Stomach (tissue), 9 donors: Measurements from ENCODE around the gene KPNA5. TPM values are rescaled to one million over a fixed set of nuclear protein-coding genes. Genes with fewer than 3 reads are reported as not detected.

Experiments
- DNase-seq, 2 donors: peaks; one replicate each; pipeline versions ENCODE4 v3.0.0 to v3.0.0-alpha.2; 2013 to 2019
- H3K27ac ChIP-seq, 5 donors: fragments of 200-600 bp in 4 of 5; sonication (generic) in 4 of 5; one replicate each; pipeline ENCODE4 v1.5.1; 2013 to 2019; ENCODE audit warnings: mild to moderate bottlenecking in 1 of 5, moderate library complexity in 1 of 5
- H3K27me3 ChIP-seq, 3 donors: fragments of 200-600 bp; sonication (generic); one replicate each; pipeline ENCODE4 v1.5.1; 2017 to 2019; ENCODE audit warnings: mixed run types in 1 of 3
- H3K36me3 ChIP-seq, 4 donors: fragments of 200-600 bp; sonication (generic); 1 replicate in 3 of 4; 2 replicates in 1 of 4; pipeline ENCODE4 v1.5.1; 2016 to 2019
- H3K4me1 ChIP-seq, 4 donors: fragments of 200-600 bp; sonication (generic); one replicate each; pipeline ENCODE4 v1.5.1; 2016 to 2019
- H3K4me3 ChIP-seq, 4 donors: fragments of 200-600 bp; sonication (generic) in 3 of 4; one replicate each; pipeline ENCODE4 v1.5.1; 2016 to 2019; ENCODE audit warnings: mild to moderate bottlenecking in 1 of 4
- H3K9me3 ChIP-seq, 4 donors: fragments of 200-600 bp; sonication (generic); one replicate each; pipeline ENCODE4 v1.5.1; 2016 to 2019
- EP300 ChIP-seq: sonication (generic); formaldehyde crosslinking; IDR thresholded peaks from one replicate; pipeline ENCODE4 v1.6.1; 2017; ENCODE audit warnings: antibody characterized with exemption
- POLR2A ChIP-seq, 4 donors: fragments of 450-650 bp; IDR thresholded peaks; one replicate each; pipeline ENCODE4 v1.6.1; 2016; ENCODE audit warnings: antibody characterized with exemption in 4 of 4, control low read depth in 2 of 4, mild to moderate bottlenecking in 1 of 4, moderate library complexity in 1 of 4
- POLR2AphosphoS5 ChIP-seq, 3 donors: sonication (generic); formaldehyde crosslinking; IDR thresholded peaks; one replicate each; pipeline ENCODE4 v1.6.1; 2016; ENCODE audit warnings: antibody characterized with exemption in 3 of 3
- WGBS, 5 donors: extraction: QIAGEN DNeasy Blood & Tissue Kit in 3 of 5; methylation state at CpG; one replicate each; pipeline versions ENCODE4 v1.1.5 to v1.1.7; 2013 to 2018; 5-methylcytosine and 5-hydroxymethylcytosine counted together
- intact Hi-C: fragments of 100-400 bp; cut with DNase I; formaldehyde crosslinking; loops from one replicate; pipeline ENCODE4 v1.15.1; 2023; ENCODE audit warnings: low total_unique reads
- polyA plus RNA-seq, 3 donors: library from polyadenylated mRNA; stranded (reverse); fragments of 200-250 nt; gene quantifications; one replicate each; pipeline ENCODE4 v1.2.3, GENCODE V29; 2013
- total RNA-seq, 5 donors: library from RNA; depleted of rRNA; stranded (reverse); fragments of >200 nt; gene quantifications; one replicate each; pipeline versions ENCODE4 v1.1.0 to v1.2.3, GENCODE V29; 2014 to 2016
- TF ChIP-seq, protein P1 (sequence below), 7 experiments: fragments of 450-650 bp in 4 of 7; fragments of 200-600 bp in 3 of 7; sonication (generic) in 3 of 7; IDR thresholded peaks; one replicate each; pipeline ENCODE4 v1.5.1; 2016 to 2019; ENCODE audit warnings: antibody characterized with exemption in 7 of 7, control low read depth in 2 of 7, mild to moderate bottlenecking in 1 of 7
- donor health status: healthy with polysubstance abuse.
- donor health status: Bipolar disorder and iron deficiency.
- donor health status: healthy.

KPNA5 gene
- total and polyA plus RNA-seq, 8 donors, result 1.5 to 37.9 (median 3.5) TPM

DNA sequence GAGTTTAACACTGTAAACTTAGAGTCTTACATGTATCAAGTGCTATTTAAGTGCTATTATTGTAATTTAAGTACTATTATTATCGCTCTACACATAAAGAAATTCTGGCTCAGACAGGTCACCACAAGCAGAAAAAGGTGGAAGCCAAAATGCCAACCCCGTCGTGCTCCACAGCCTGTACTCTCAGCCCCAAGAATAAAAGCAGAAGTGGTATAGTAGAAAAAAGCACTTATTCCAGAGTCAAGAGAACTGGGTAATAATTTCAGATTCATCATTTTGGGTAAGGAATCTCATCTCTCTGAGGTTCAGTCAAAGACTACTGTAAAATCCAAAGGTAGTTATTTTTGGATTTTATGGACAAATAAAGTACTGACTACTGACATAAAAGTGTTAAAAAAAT, 13.4 kb upstream of the KPNA5 start:
- DNase-seq, result peak in 1 of 2 donors; percentile 24
- no peaks in the 10 kb centered on the region for H3K27me3 ChIP-seq
- H3K4me3 ChIP-seq, result peak overlapping the region; percentile 70 to 91 (median 85)
- peak overlapping the region in 2 of 5 donors; percentile 87 for H3K27ac ChIP-seq
- intact Hi-C loops, result no loop called here
- TF ChIP-seq POLR2A (IDR thresholded peaks at IDR 0.05) (no peak), POLR2AphosphoS5 (IDR thresholded peaks at IDR 0.05) (no peak), EP300 (no peak)
- TF ChIP-seq, protein P1, sequence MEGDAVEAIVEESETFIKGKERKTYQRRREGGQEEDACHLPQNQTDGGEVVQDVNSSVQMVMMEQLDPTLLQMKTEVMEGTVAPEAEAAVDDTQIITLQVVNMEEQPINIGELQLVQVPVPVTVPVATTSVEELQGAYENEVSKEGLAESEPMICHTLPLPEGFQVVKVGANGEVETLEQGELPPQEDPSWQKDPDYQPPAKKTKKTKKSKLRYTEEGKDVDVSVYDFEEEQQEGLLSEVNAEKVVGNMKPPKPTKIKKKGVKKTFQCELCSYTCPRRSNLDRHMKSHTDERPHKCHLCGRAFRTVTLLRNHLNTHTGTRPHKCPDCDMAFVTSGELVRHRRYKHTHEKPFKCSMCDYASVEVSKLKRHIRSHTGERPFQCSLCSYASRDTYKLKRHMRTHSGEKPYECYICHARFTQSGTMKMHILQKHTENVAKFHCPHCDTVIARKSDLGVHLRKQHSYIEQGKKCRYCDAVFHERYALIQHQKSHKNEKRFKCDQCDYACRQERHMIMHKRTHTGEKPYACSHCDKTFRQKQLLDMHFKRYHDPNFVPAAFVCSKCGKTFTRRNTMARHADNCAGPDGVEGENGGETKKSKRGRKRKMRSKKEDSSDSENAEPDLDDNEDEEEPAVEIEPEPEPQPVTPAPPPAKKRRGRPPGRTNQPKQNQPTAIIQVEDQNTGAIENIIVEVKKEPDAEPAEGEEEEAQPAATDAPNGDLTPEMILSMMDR (IDR thresholded peaks at IDR 0.05), result no peak
- H3K9me3 ChIP-seq, result no peaks in the 10 kb centered on the region
- no peaks in the 10 kb centered on the region for H3K36me3 ChIP-seq
- 22 to 32% (median 27%) methylated on average over 3 of the region's 3 CpGs for WGBS, 5 donors
- peaks cover 10 to 46% (median 23%) of the 10 kb centered on the region in 4 donors for H3K4me1 ChIP-seq

DNA sequence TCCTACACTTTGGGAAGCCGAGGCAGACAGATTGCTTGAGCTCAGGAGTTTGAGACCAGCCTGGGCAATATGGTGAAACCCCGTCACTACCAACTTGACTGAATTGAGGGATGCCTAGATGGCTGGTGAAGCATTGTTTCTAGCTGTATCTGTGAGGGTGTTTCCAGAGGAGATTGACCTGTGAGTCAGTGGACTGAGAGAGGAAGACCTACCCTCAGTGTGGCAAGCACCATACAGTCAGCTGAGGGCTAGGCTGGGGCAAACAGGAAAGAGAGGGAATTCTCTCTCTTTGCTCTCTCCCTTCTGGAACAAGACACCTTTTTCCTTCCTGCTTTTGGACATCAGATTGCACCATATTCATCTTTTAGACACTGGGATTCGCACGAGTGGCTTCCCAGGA, 8.7 kb upstream of the KPNA5 start:
- Histone ChIP-seq H3K27me3 (no peaks in the 10 kb centered on the region), H3K4me3 (no peak overlapping the region), H3K9me3 (no peaks in the 10 kb centered on the region), H3K4me1 (peaks cover 0 to 8% (median 6%) of the 10 kb centered on the region in 4 donors), H3K36me3 (no peaks in the 10 kb centered on the region), H3K27ac (no peak overlapping the region)
- intact Hi-C loops, result no loop called here
- no peak for DNase-seq
- TF ChIP-seq, protein P1 (IDR thresholded peaks at IDR 0.05), result no peak
- TF ChIP-seq EP300 (no peak), POLR2AphosphoS5 (IDR thresholded peaks at IDR 0.05) (no peak), POLR2A (IDR thresholded peaks at IDR 0.05) (no peak)
- 81 to 94% (median 90%) methylated on average over 4 of the region's 4 CpGs for whole genome bisulfite sequencing, 5 donors

DNA sequence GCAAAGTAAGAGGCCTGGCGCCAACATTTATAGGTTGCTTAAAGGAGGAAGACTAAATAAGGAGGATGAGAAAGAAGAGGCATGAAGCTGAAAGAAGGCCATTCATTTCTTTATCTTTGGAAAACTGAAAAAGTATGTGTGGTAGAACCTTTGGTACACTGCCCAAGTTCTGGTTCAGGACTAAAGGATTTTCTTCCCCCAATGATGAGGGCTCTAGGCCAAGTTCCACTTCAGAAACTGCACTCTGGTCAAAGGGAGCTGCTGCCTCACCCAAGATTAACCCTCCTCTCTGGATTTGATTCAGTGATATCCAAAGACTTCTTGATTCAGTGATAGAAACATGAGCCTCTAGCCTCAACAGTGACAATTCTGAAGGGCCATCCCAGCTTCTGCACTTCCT, 5.0 kb upstream of the KPNA5 start:
- no peak overlapping the region for H3K4me3 ChIP-seq
- DNase-seq, result no peak
- H3K27ac ChIP-seq, result no peak overlapping the region
- WGBS, 5 donors, result 92 to 100% (median 94%) methylated on average over 1 of the region's 1 CpG
- TF ChIP-seq POLR2AphosphoS5 (IDR thresholded peaks at IDR 0.05), result no peak
- TF ChIP-seq, protein P1 (IDR thresholded peaks at IDR 0.05), result no peak
- no peak for TF ChIP-seq POLR2A (IDR thresholded peaks at IDR 0.05)
- no peak for TF ChIP-seq EP300
- intact Hi-C loops, result no loop called here
- peaks cover 0 to 12% (median 7%) of the 10 kb centered on the region in 4 donors for H3K4me1 ChIP-seq
- H3K36me3 ChIP-seq, result no peaks in the 10 kb centered on the region
- H3K9me3 ChIP-seq, result no peaks in the 10 kb centered on the region
- H3K27me3 ChIP-seq, result no peaks in the 10 kb centered on the region

DNA sequence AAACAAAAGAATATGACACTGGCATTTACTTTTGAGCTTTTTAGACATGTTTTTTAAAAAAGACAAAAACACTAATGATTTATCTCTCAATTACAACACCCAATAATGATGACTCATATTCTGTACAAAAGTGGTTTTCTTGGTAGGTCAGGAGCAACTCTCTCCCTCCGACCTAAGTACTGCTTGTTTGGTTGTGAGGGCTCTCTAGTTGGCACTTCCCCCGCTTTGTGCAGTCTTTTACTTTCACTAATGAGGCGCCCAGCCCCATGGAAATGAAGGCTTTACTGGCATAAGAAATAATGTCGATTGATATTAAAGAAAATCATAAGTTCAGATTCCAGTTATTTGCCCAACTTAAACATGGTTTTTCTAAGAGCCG, 1.3 kb downstream of the KPNA5 start:
- H3K27me3 ChIP-seq, result no peaks in the 10 kb centered on the region
- 35 to 50% (median 40%) methylated on average over 5 of the region's 5 CpGs for WGBS, 5 donors
- peaks cover 0 to 9% (median 2%) of the 10 kb centered on the region in 4 donors for H3K36me3 ChIP-seq
- TF ChIP-seq, protein P1 (IDR thresholded peaks at IDR 0.05), result no peak
- TF ChIP-seq POLR2AphosphoS5 (IDR thresholded peaks at IDR 0.05) (no peak), POLR2A (IDR thresholded peaks at IDR 0.05) (no peak), EP300 (no peak)
- H3K9me3 ChIP-seq, result no peaks in the 10 kb centered on the region
- intact Hi-C loops, result no loop called here
- peak overlapping the region; percentile 67 to 76 (median 70) for H3K4me3 ChIP-seq
- peak overlapping the region in 3 of 5 donors; percentile 66 to 91 (median 88) for H3K27ac ChIP-seq
- peaks cover 12 to 42% (median 22%) of the 10 kb centered on the region in 4 donors for H3K4me1 ChIP-seq
- peak in 1 of 2 donors; percentile 32 for DNase-seq
